ENCODE results near the gene CACNG3.

Gene CACNG3

GRCh38 chr16:24346734-24347133 is 90.6 kb downstream of the CACNG3 start:
- Histone ChIP-seq H3K36me3 (replicated peaks) (no peaks in the 10 kb centered on the region), H3K27ac (no peak overlapping the region), H3K27me3 (replicated peaks) (no peaks in the 10 kb centered on the region), H3K4me3 (ENCODE audit: low read depth, low read length) (no peak overlapping the region)
- DNase-seq: no peak
- TF ChIP-seq CTCF (IDR thresholded peaks at IDR 0.05; ENCODE audit: low read depth, low read length, missing control alignments): no peak
- in situ Hi-C loops (cut with HindIII; ENCODE audit: low pct_ligation_motif_present, low sequenced_read_pairs): no loop called here

GRCh38 chr16:24347556-24347955 is 91.4 kb downstream of the CACNG3 start:
- in situ Hi-C loops (cut with HindIII; ENCODE audit: low pct_ligation_motif_present, low sequenced_read_pairs): no loop called here
- Histone ChIP-seq H3K27me3 (replicated peaks) (no peaks in the 10 kb centered on the region), H3K27ac (no peak overlapping the region), H3K4me3 (ENCODE audit: low read depth, low read length) (no peak overlapping the region), H3K36me3 (replicated peaks) (no peaks in the 10 kb centered on the region)
- no peak for TF ChIP-seq CTCF (IDR thresholded peaks at IDR 0.05; ENCODE audit: low read depth, low read length, missing control alignments)
- DNase-seq: no peak

GRCh38 chr16:24348545-24349290 is 92.6 kb downstream of the CACNG3 start:
- no peaks in the 10 kb centered on the region for H3K27me3 ChIP-seq (replicated peaks)
- no peak overlapping the region for H3K4me3 ChIP-seq (ENCODE audit: low read depth, low read length)
- in situ Hi-C loops (cut with HindIII; ENCODE audit: low pct_ligation_motif_present, low sequenced_read_pairs): no loop called here
- no peak for DNase-seq
- TF ChIP-seq CTCF (IDR thresholded peaks at IDR 0.05; ENCODE audit: low read depth, low read length, missing control alignments): no peak
- no peaks in the 10 kb centered on the region for H3K36me3 ChIP-seq (replicated peaks)
- no peak overlapping the region for H3K27ac ChIP-seq

- Histone ChIP-seq H3K27me3 (replicated peaks) (no peaks in the 10 kb centered on the region), H3K36me3 (replicated peaks) (no peaks in the 10 kb centered on the region), H3K4me3 (ENCODE audit: low read depth, low read length) (no peak overlapping the region), H3K27ac (no peak overlapping the region)
- TF ChIP-seq CTCF (IDR thresholded peaks at IDR 0.05; ENCODE audit: low read depth, low read length, missing control alignments): no peak
- in situ Hi-C loops (cut with HindIII; ENCODE audit: low pct_ligation_motif_present, low sequenced_read_pairs): no loop called here
- DNase-seq: no peak
Observed at GRCh38 chr16:24349320-24349719, 93.2 kb downstream of the CACNG3 start.

- H3K36me3 ChIP-seq (replicated peaks): no peaks in the 10 kb centered on the region
- no peak overlapping the region for H3K4me3 ChIP-seq (ENCODE audit: low read depth, low read length)
- H3K27me3 ChIP-seq (replicated peaks): no peaks in the 10 kb centered on the region
- TF ChIP-seq CTCF (IDR thresholded peaks at IDR 0.05; ENCODE audit: low read depth, low read length, missing control alignments): no peak
- no peak overlapping the region for H3K27ac ChIP-seq
- in situ Hi-C loops (cut with HindIII; ENCODE audit: low pct_ligation_motif_present, low sequenced_read_pairs): no loop called here
- no peak for DNase-seq
Observed at GRCh38 chr16:24352746-24353145, 96.6 kb downstream of the CACNG3 start.

- H3K4me3 ChIP-seq (ENCODE audit: low read depth, low read length): no peak overlapping the region
- DNase-seq: no peak
- no peak overlapping the region for H3K27ac ChIP-seq
- no peaks in the 10 kb centered on the region for H3K36me3 ChIP-seq (replicated peaks)
- TF ChIP-seq CTCF (IDR thresholded peaks at IDR 0.05; ENCODE audit: low read depth, low read length, missing control alignments): no peak
- no peaks in the 10 kb centered on the region for H3K27me3 ChIP-seq (replicated peaks)
- in situ Hi-C loops (cut with HindIII; ENCODE audit: low pct_ligation_motif_present, low sequenced_read_pairs): no loop called here
Observed at GRCh38 chr16:24353622-24354021, 97.5 kb downstream of the CACNG3 start.
